GM19438 (cell line): ENCODE data around the gene MRRF.
"Not testable (repeated sequence)": the region's sequence is repeated elsewhere in the genome, so short reads cannot be mapped to it uniquely, and the experiment has no call there.

Source experiments
- ATAC-seq: cut with Tn5 transposase; IDR thresholded peaks from one replicate; pipeline ENCODE4 v1.9.1; 2021; ENCODE audit warnings: low read depth; ENCODE audit not compliant: unreplicated experiment

MRRF gene

GRCh38 chr9:122274055-122274454 is 9.4 kb downstream of the MRRF start:
- no peak for ATAC-seq

GRCh38 chr9:122276096-122276495 is 11.4 kb downstream of the MRRF start:
- no peak for ATAC-seq

- no peak for ATAC-seq
Measured at GRCh38 chr9:122277285-122277897, 12.7 kb downstream of the MRRF start.

- no peak for ATAC-seq
Measured at GRCh38 chr9:122281368-122281767, 16.7 kb downstream of the MRRF start.

- no peak for ATAC-seq
Measured at GRCh38 chr9:122286764-122287163, 22.1 kb downstream of the MRRF start.

GRCh38 chr9:122287214-122287720 is 22.6 kb downstream of the MRRF start:
- ATAC-seq, result no peak

GRCh38 chr9:122291458-122291857 is 26.8 kb downstream of the MRRF start:
- ATAC-seq, result no peak

GRCh38 chr9:122294531-122294930 is 29.8 kb downstream of the MRRF start:
- no peak for ATAC-seq

GRCh38 chr9:122297512-122297911 is 32.8 kb downstream of the MRRF start:
- no peak for ATAC-seq

GRCh38 chr9:122302237-122303093 is 37.8 kb downstream of the MRRF start:
- ATAC-seq, result no peak

GRCh38 chr9:122307061-122307460 is 42.4 kb downstream of the MRRF start:
- no peak for ATAC-seq

- ATAC-seq, result no peak
Measured at GRCh38 chr9:122307925-122308324, 43.2 kb downstream of the MRRF start.

GRCh38 chr9:122309861-122310260 is 45.2 kb downstream of the MRRF start:
- ATAC-seq, result no peak

- ATAC-seq, result no peak
Measured at GRCh38 chr9:122314165-122314564, 49.5 kb downstream of the MRRF start.

- no peak for ATAC-seq
Measured at GRCh38 chr9:122315534-122315933, 50.9 kb downstream of the MRRF start.

- ATAC-seq, result no peak
Measured at GRCh38 chr9:122318284-122318683, 53.6 kb downstream of the MRRF start.

- no peak for ATAC-seq
Measured at GRCh38 chr9:122320413-122320881, 55.8 kb downstream of the MRRF start.

- ATAC-seq, result no peak
Measured at GRCh38 chr9:122322553-122322952, 57.9 kb downstream of the MRRF start.

- ATAC-seq, result not testable (repeated sequence)
Measured at GRCh38 chr9:122324665-122325064, 60.0 kb downstream of the MRRF start.

GRCh38 chr9:122325124-122325523 is 60.4 kb downstream of the MRRF start:
- ATAC-seq, result no peak

- ATAC-seq, result no peak
Measured at GRCh38 chr9:122327175-122327574, 62.5 kb downstream of the MRRF start.

GRCh38 chr9:122329597-122329996 is 64.9 kb downstream of the MRRF start:
- ATAC-seq, result no peak
